Neutrophil (primary cell): ENCODE measurements around the gene TAGLN3.
"Not testable (repeated sequence)": the region's sequence is repeated elsewhere in the genome, so short reads cannot be mapped to it uniquely, and the experiment has no call there.

Experiments used
- H3K27ac ChIP-seq: fragments of 200-600 bp; sonication (generic); 2 replicates; pipeline ENCODE4 v1.5.1; 2016; ENCODE audit warnings: mild to moderate bottlenecking, moderate library complexity
- H3K27me3 ChIP-seq: fragments of 200-600 bp; sonication (generic); 2 replicates; pipeline ENCODE4 v1.6.0; 2016; ENCODE audit warnings: mild to moderate bottlenecking
- H3K36me3 ChIP-seq: fragments of 200-600 bp; sonication (generic); 2 replicates; pipeline ENCODE4 v1.5.1; 2017
- H3K4me1 ChIP-seq, 2 experiments: fragments of 200-600 bp in 1 of 2; sonication (generic) in 1 of 2; 1 replicate in 1 of 2; 2 replicates in 1 of 2; pipeline versions ENCODE4 v1.5.1 to v1.6.1; 2013 to 2016; ENCODE audit warnings: low read depth in 1 of 2, low read length in 1 of 2, mild to moderate bottlenecking in 1 of 2, moderate library complexity in 1 of 2; ENCODE audit not compliant: control insufficient read depth in 1 of 2, insufficient read depth in 1 of 2
- H3K4me3 ChIP-seq, 2 experiments: fragments of 200-600 bp in 1 of 2; sonication (generic) in 1 of 2; 1 replicate in 1 of 2; 2 replicates in 1 of 2; pipeline ENCODE4 v1.5.1; 2013 to 2016; ENCODE audit warnings: low read depth in 1 of 2, low read length in 1 of 2, mild to moderate bottlenecking in 1 of 2, moderate library complexity in 1 of 2
- H3K9me3 ChIP-seq: fragments of 200-600 bp; sonication (generic); 2 replicates; pipeline ENCODE4 v1.5.1; 2016
- TF ChIP-seq, protein P1 (sequence below): fragments of 200-600 bp; sonication (generic); IDR thresholded peaks from 2 replicates; pipeline ENCODE4 v1.5.1; 2016; ENCODE audit warnings: antibody characterized with exemption

TAGLN3 gene

DNA sequence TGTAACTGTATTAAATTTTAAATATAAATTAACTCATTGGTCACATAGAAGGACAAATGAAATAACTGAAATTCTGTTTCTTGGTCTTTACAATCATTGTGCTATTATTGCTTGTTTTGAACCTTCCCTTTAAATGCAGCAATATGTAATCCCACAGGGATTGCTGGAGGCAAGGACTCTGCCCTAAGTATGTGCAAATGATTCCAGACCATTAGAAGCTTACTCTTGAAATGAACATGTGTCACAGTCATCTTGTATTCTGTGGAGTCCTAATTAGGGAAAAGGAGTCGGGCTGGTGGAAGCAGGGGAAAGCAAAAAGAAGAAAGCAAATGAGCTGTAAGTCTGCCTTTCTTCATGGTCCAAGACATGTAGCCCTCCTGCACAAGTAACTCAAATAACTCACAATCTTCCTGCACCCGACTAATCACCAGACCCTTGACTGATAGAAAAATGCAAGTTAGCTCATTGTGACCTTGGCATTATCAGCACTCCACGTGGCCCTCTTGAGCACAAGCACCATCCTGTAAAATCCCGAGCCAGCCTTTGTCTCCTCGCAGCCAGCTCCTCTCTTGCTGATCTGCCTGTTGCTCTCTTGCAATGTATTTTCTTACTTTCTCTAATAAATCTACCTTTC, 33.5 kb downstream of the TAGLN3 start:
- Histone ChIP-seq H3K4me1 (no peaks in the 10 kb centered on the region), H3K36me3 (no peaks in the 10 kb centered on the region)
- TF ChIP-seq, protein P1, sequence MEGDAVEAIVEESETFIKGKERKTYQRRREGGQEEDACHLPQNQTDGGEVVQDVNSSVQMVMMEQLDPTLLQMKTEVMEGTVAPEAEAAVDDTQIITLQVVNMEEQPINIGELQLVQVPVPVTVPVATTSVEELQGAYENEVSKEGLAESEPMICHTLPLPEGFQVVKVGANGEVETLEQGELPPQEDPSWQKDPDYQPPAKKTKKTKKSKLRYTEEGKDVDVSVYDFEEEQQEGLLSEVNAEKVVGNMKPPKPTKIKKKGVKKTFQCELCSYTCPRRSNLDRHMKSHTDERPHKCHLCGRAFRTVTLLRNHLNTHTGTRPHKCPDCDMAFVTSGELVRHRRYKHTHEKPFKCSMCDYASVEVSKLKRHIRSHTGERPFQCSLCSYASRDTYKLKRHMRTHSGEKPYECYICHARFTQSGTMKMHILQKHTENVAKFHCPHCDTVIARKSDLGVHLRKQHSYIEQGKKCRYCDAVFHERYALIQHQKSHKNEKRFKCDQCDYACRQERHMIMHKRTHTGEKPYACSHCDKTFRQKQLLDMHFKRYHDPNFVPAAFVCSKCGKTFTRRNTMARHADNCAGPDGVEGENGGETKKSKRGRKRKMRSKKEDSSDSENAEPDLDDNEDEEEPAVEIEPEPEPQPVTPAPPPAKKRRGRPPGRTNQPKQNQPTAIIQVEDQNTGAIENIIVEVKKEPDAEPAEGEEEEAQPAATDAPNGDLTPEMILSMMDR: no peak

DNA sequence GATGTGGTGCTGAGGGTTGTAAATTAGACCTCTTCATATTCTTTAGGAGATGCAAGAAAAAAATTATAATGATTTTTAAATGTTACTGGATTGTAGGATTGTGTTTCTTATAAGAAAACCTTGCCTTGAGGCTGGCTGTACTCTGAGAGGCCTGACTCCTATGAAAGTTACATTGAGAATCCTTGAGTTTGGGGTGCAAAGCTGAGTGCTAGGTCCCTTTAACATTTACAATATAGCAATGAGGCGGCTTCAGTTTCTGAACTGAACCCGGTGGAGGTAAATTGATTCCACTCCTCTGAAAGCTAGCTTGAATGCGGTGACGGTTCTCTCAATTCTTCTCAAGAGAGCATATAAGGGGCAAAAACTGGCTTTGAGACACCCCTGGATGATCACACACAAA, 35.7 kb downstream of the TAGLN3 start, which contains the start of gene TMPRSS7:
TMPRSS7 (plus strand) TSS at position 301 of the 400 bp plus-strand sequence. CDS start 110 bp downstream, outside the sequence.
- no peaks in the 10 kb centered on the region for H3K36me3 ChIP-seq
- no peak within 1 kb of the TSS for H3K4me3 ChIP-seq
- H3K27me3 ChIP-seq: no peaks in the 10 kb centered on the region
- TF ChIP-seq, protein P1: no peak
- no peaks in the 10 kb centered on the region for H3K9me3 ChIP-seq
- no peaks in the 10 kb centered on the region for H3K4me1 ChIP-seq
- H3K27ac ChIP-seq: no peak within 1 kb of the TSS

More for the DNA sequence above, 33.5 kb downstream of the TAGLN3 start:
- Histone ChIP-seq H3K4me3 (no peak overlapping the region), H3K27ac (no peak overlapping the region), H3K9me3 (no peaks in the 10 kb centered on the region), H3K27me3 (no peaks in the 10 kb centered on the region)

DNA sequence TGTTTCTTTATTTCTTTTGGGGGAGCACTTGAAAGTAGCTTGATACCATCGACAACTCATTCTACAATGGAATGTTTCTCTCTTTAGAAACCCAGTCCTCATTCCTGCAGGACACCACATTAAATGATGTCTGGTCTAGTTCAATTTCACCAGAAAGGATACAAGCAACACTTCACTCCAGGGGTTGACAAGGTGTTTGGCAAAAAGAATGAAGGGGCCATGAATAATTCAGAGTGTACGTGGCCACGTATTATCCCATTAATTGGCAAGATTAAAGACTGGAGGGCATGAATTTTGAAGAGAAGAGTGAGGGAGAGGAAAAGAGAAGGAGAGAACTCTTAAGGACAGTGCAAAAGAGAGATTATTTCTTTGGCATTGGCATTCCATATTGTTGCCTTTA, 36.5 kb downstream of the TAGLN3 start:
- no peak overlapping the region for H3K4me3 ChIP-seq
- H3K27ac ChIP-seq: no peak overlapping the region
- no peaks in the 10 kb centered on the region for H3K9me3 ChIP-seq
- H3K36me3 ChIP-seq: no peaks in the 10 kb centered on the region
- H3K27me3 ChIP-seq: no peaks in the 10 kb centered on the region
- TF ChIP-seq, protein P1: no peak
- no peaks in the 10 kb centered on the region for H3K4me1 ChIP-seq

DNA sequence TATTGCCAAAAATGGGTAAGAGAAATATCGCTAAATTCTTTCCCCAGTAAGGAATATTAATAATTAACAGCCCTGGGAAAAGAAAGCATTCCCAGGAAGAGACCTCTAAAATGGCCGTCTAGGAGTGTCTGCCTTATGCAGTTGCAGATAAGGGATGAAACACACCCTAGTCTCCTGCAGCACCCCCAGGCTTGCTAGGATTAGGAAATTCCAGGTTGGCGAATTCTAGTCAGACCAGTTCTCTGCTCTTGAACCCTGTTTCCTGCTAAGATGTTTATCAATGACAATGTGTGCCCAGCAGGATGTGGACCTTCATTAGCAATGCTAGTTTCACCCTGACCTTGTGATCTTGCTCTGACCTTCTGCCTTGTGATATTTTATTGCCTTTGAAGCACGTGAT, 38.5 kb downstream of the TAGLN3 start:
- H3K27ac ChIP-seq, H3K4me1 ChIP-seq, H3K4me3 ChIP-seq, H3K27me3 ChIP-seq, H3K9me3 ChIP-seq, H3K36me3 ChIP-seq: not testable (repeated sequence)

DNA sequence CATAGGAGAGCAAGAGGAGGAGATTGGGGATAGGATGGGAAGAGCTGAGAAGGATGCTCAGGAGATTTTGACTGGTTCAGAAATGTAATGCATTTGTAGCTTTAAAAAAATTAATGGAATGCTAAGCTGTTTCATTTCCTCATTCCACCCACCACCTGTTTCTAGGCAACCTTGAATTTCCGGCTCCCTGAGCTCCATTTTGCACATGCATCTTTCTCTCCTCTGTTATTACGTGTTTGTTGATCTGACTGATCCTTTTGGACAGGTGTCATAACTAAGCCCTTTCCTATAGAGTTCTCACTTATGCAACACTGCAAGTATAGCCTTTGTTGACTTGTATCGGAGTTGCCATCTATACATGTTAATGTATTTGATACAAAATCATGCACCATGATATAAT, 40.1 kb downstream of the TAGLN3 start:
- no peak overlapping the region for H3K4me3 ChIP-seq
- peaks cover 0 to 2% of the 10 kb centered on the region in 2 experiments for H3K4me1 ChIP-seq
- no peaks in the 10 kb centered on the region for H3K9me3 ChIP-seq
- TF ChIP-seq, protein P1: no peak
- H3K27ac ChIP-seq: no peak overlapping the region
- no peaks in the 10 kb centered on the region for H3K27me3 ChIP-seq
- no peaks in the 10 kb centered on the region for H3K36me3 ChIP-seq

DNA sequence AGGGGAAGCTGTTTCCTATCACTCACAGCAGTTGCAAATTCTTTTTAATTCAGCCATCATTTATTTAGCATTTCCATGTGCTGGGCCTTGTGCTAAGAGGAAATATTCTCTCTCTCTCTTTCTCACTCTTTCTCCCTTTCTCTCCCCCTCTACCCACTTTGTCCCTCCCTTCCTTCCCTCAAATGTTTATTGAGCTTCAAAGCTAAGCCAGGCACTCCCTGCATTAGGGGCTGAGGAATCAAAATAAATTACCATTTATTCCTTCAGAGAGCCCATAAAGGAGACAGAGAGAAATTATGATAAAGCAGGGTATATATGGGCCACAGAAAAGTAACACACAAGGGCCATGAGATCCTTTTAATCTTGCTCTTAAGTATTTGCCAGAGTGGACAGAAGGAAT, 42.6 kb downstream of the TAGLN3 start:
- Histone ChIP-seq H3K4me3 (no peak overlapping the region), H3K4me1 (peaks cover 0 to 4% of the 10 kb centered on the region in 2 experiments), H3K27ac (no peak overlapping the region), H3K9me3 (no peaks in the 10 kb centered on the region), H3K27me3 (no peaks in the 10 kb centered on the region), H3K36me3 (no peaks in the 10 kb centered on the region)
- TF ChIP-seq, protein P1: no peak
